NT2/D1 (cell line): ENCODE results near the gene EDIL3.
"Not testable (repeated sequence)": the region's sequence is repeated elsewhere in the genome, so short reads cannot be mapped to it uniquely, and the experiment has no call there.

ENCODE experiments used
- SUZ12 ChIP-seq: IDR thresholded peaks from 2 replicates; pipeline ENCODE4 v1.6.1; 2011; ENCODE audit not compliant: insufficient read length, insufficient read depth; ENCODE audit errors: extremely low read depth
- YY1 ChIP-seq: IDR thresholded peaks from 2 replicates; pipeline ENCODE4 v1.6.1; 2011; ENCODE audit not compliant: insufficient read length, insufficient read depth
- ZNF274 ChIP-seq: IDR thresholded peaks from 2 replicates; pipeline ENCODE4 v1.6.1; 2011; ENCODE audit warnings: mild to moderate bottlenecking, low read depth, low read length

DNA sequence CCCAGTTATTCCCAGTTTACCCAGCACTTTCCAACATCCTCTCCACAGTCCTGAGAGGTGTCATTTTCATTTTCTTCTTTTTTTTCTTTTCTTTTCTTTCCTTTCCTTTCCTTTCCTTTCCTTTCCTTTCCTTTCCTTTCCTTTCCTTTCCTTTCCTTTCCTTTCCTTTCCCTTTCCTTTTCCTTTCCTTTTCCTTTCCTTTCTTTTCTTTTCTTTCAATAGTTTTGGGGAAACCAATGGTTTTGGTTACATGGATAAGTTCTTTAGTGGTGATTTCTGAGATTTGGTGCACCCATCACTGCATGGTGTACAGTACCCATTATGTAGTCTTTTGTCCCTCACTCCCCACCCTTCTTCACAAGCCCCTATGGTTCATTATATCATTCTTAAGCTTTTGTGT lies 224.0 kb downstream of the EDIL3 start:
- not testable (repeated sequence) for TF ChIP-seq SUZ12, YY1, ZNF274
